GM12874 (cell line): ENCODE results near the gene ZNF274.

Source experiments
- CTCF ChIP-seq: IDR thresholded peaks from 2 replicates; pipeline ENCODE4 v1.5.1; 2011; ENCODE audit warnings: low read depth, mild to moderate bottlenecking, control low read depth, low read length, moderate library complexity; ENCODE audit not compliant: insufficient read depth

Gene ZNF274

GRCh38 chr19:58183817-58184215 is 955 bp downstream of the ZNF274 start:
- TF ChIP-seq CTCF = no peak

DNA sequence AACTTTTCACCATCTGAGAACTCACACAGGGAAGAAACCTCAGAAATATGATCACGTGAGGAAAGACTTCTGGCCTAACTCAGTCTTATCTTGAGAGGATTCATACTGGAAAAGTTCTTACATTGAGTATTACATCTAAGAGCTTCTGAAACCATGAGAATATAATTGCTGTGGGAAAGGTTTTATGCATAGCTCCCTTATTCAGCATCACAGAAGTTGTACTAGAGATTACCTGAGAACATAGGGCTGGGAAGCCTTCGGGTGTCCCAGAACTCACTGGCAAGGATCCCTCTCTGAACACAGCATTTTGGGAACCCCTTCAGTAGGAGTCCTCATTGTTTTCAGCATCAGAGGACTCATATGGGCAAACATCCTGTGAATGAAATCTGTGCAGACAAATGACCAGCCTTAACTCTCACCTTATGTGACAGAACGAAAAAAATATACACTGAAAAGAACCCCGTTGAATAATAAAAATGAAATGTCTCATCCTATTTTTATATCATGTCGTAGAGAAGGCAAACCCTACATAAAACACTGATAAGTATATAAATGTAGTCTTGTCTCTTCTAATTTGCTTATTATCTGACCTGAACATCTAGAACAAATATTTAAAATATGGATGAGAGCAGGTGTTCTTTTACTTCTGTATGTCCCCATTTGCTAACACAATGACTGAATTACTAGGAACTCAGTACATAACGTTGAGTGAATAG is 14.2 kb downstream of the ZNF274 start:
- TF ChIP-seq CTCF = no peak

DNA sequence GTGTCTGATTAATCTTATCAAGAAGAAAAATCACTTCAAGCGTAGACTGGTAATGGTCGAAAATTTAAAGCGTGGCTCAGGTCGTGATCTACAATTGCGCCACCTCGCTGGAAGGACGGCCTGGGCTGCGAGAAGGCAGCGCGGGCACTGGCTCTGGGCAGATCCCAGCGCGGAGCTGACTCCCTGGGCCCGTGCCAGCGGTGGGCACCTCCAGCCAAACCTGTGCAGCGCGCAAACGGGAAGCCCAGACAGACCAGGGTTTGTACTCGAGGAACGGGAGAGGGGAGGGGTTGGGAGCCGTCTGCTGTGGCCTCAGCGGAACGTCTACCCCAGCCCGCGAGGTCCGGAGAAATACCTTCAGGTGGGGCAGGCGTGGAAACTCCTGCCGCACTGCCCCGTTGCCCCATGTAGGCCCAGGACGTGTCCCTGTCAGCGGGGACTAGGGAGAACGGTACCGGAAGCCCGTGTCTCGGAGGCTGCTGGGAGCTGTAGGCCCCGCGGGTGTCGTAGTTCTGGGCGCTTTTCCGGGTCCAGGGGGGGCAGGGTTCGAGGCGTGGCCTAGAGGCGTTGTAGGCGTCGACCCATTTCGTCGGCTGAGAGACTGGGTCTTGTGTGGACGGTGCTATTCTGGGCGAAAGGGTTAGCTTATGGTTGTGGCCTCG is 21.1 kb downstream of the ZNF274 start:
- no peak for TF ChIP-seq CTCF

DNA sequence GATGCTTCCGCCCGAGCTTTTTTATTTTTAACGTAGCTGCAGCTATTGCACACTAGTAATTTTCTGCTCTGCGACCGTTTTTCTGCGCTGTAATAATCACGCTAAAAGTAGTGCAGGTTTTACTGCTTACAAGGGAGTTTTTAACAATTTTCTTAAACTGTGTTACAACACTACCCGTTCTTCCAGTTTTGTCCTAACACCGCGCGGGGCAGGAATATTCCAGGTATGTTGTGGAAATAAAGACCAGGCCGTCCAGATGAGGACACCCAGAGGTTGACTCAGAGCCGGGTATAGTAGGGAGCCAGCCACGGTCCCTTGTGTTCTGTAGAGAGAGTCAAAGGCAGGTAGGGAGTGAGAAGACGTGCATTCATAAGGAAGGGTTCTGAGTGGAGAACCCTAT is 21.7 kb downstream of the ZNF274 start:
- no peak for TF ChIP-seq CTCF

GRCh38 chr19:58209577-58209976 is 26.7 kb downstream of the ZNF274 start:
- no peak for TF ChIP-seq CTCF

DNA sequence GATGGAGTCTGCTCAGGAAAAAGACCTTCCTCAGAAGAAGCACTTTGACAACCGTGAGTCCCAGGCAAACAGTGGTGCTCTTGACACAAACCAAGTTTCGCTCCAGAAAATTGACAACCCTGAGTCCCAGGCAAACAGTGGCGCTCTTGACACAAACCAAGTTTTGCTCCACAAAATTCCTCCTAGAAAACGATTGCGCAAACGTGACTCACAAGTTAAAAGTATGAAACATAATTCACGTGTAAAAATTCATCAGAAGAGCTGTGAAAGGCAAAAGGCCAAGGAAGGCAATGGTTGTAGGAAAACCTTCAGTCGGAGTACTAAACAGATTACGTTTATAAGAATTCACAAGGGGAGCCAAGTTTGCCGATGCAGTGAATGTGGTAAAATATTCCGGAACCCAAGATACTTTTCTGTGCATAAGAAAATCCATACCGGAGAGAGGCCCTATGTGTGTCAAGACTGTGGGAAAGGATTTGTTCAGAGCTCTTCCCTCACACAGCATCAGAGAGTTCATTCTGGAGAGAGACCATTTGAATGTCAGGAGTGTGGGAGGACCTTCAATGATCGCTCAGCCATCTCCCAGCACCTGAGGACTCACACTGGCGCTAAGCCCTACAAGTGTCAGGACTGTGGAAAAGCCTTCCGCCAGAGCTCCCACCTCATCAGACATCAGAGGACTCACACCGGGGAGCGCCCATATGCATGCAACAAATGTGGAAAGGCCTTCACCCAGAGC is 29.6 kb downstream of the ZNF274 start:
- TF ChIP-seq CTCF = no peak

- no peak for TF ChIP-seq CTCF
These were observed 30.2 kb downstream of the ZNF274 start for GRCh38 chr19:58213075-58213369.
